GM19463 (cell line): ENCODE measurements around the gene LRAT.

Experiments
- ATAC-seq: cut with Tn5 transposase; IDR thresholded peaks from one replicate; pipeline ENCODE4 v1.9.1; 2021; ENCODE audit warnings: mild to moderate bottlenecking, moderate library complexity; ENCODE audit not compliant: unreplicated experiment

LRAT gene

GRCh38 chr4:154760895-154761294 is 17.1 kb downstream of the LRAT start:
- no peak for ATAC-seq

DNA sequence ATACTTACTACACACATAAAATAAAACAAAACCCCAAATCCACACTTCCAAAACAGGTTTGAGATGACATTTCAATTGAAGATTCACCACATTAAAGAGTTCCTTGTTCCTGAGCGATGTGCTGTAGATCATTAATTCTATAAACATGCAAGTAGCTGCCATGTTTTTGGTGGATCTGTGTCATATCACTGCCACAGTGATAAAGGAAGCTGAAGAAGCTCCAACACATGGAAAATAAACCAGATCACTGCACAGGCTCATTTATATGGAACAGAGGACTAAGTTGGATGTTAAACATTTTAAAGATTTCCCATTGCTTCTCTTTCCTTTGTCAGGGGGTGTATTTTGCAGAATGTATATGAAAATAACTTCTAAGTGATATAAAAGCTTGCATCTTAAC is 34.5 kb downstream of the LRAT start:
- no peak for ATAC-seq

- ATAC-seq = no peak
Observed at GRCh38 chr4:154779362-154779947, 35.7 kb downstream of the LRAT start.

DNA sequence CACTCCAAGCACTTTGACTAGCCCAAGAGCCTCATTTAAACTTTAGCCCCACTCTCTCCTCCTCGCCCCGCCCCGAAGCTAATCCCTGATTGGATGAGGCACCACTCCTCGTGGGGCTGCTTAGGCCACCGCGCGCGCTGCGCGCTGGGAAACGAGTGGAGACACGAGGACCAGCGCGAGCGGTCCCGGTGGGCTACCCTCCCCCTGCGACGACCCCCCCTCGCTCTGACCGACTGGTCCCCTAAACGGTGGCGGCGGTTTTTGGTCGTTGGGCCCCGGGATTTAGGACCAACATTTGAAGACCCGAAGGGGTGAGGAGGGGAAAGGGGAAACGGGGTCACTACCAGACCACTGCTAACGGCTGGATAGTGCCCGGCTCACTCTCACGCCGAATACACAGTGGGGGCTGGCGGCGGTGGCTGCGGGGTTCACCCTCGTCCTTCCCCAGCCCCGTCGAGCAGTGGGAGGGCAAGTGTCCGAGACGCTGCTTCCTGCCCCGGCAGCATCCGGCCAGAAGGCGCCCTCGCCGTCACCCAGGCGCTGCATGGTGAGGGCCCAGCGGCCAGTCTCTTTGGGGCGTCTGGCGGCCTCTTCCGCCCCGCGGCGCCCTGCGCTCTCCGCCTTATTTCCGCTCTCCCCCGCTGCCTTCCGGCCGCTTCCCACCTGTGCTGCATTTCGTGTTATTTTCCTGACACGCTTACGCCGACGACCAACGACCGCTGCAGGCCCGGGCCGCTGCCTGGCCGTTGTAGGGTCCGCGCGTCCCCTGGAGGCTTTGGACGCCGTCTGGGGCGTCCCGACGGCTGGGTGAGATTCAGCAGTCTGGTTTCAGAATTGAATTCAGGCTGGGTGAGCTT is 37.6 kb downstream of the LRAT start, which contains the start of gene RBM46:
Gene RBM46, plus strand, starts transcription at position 147 of the 857 bp plus-strand sequence. CDS start 15,481 bp downstream, outside the sequence.
- no peak for ATAC-seq

DNA sequence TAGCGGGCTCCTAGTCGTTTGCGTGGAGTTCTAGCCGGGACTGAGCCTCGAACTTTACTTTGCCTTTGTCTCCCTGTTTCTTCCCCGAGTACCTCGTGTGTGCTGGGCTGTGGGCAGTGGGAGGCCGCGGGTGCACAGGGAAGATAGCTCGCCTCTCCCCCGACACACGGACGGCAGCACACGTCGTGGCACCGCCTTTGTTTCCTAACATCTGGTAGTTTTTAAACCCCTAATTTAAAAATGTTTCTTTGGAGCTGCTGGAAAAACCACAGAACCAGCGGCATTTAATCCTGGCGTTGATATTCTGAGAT is 38.1 kb downstream of the LRAT start:
- no peak for ATAC-seq
